ENCODE measurements around the gene PCDHGA1. TPM values are rescaled to one million over a fixed set of nuclear protein-coding genes. Genes with fewer than 3 reads are reported as not detected.
"Not testable (repeated sequence)": the region's sequence is repeated elsewhere in the genome, so short reads cannot be mapped to it uniquely, and the experiment has no call there.

The PCDHGA1 gene
- total RNA-seq, 1 donor from 2014 or later = 0.15 TPM

DNA sequence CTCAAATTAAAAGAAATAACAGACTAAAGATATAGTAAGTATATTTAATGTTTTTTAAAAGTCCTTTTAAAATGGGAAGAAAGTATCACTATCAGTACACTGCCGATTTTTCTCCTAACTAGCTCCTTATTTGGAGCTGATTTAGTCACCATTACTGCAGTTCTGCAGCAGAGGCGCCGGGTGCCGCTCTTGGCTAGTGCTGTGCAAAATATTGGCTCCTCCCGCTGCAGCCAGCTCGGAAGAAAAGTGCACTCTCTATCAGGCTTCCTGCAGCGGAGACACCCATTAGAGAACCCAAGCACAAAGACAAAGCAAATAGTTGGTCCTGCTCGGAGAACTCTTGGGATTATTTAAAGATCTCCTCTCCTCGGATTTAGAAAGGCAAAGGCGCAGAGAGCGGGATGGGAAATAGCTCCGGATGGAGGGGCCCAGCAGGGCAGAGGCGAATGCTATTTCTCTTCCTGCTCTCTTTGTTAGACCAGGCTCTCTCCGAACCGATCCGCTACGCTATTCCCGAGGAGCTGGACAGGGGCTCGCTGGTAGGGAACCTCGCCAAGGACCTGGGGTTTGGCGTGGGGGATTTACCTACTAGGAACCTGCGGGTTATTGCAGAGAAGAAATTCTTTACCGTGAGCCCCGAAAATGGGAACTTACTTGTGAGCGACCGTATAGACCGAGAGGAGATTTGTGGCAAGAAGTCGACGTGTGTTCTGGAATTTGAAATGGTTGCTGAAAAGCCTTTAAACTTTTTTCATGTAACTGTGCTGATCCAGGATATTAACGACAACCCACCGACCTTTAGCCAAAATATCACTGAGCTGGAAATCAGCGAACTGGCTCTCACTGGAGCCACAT, 39.9 kb downstream of the PCDHGA1 start, which contains the start of gene PCDHGB3:
Gene PCDHGB3 (plus strand): TSS at position 249 of the 855 bp plus-strand sequence. CDS start 153 bp downstream, at position 402.
- H3K27ac Mint-ChIP-seq (ENCODE audit: unreplicated experiment) = no peak within 1 kb of the TSS
- no peak within 1 kb of the TSS for H3K4me3 Mint-ChIP-seq (ENCODE audit: unreplicated experiment)

GRCh38 chr5:141371572-141372475, 41.5 kb downstream of the PCDHGA1 start:
- H3K27me3 Mint-ChIP-seq (ENCODE audit: low read depth) = no peaks in the 10 kb centered on the region
- H3K9me3 Mint-ChIP-seq (ENCODE audit: low read depth) = peaks cover 51% of the 10 kb centered on the region
- H3K27ac Mint-ChIP-seq (ENCODE audit: unreplicated experiment) = no peak overlapping the region
- TF ChIP-seq CTCF (IDR thresholded peaks at IDR 0.05) = no peak
- H3K4me1 Mint-ChIP-seq (ENCODE audit: low read depth) = no peaks in the 10 kb centered on the region
- peaks cover 11% of the 10 kb centered on the region for H3K36me3 Mint-ChIP-seq (ENCODE audit: low read depth)
- no peak overlapping the region for H3K4me3 Mint-ChIP-seq (ENCODE audit: unreplicated experiment)
- no peak for DNase-seq (ENCODE audit: low spot score)

More for the DNA sequence above, 39.9 kb downstream of the PCDHGA1 start, which contains the start of gene PCDHGB3:
- H3K9me3 Mint-ChIP-seq (ENCODE audit: low read depth) = peaks cover 53% of the 10 kb centered on the region
- no peak for TF ChIP-seq CTCF (IDR thresholded peaks at IDR 0.05)
- peaks cover 10% of the 10 kb centered on the region for H3K36me3 Mint-ChIP-seq (ENCODE audit: low read depth)
- no peaks in the 10 kb centered on the region for H3K4me1 Mint-ChIP-seq (ENCODE audit: low read depth)
- DNase-seq (ENCODE audit: low spot score) = no peak
- no peaks in the 10 kb centered on the region for H3K27me3 Mint-ChIP-seq (ENCODE audit: low read depth)

DNA sequence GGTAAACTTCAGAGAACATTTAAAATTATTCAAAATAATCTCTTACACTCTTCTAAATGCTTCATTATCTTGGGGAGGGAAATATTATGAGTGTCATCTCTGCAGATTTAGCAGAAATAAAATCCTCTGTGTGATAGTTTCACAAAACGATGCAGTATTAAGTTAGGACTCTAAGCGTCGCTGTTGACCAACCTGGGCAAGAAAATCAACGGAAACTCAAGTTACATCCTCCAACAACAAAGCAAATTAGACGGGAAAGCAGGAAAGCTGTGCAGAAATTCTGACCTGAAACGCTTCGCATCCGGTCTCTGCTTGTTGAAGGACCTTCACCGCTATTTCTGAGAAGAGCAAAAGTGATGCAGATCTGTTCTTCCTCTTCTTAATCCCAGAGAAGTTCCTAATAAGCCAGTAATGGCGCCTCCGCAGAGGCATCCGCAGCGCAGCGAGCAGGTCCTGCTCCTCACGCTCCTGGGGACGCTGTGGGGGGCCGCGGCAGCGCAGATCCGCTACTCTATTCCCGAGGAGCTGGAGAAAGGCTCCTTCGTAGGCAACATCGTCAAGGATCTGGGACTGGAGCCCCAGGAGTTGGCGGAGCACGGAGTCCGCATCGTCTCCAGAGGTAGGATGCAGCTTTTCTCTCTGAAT, 43.5 kb downstream of the PCDHGA1 start, which contains the start of gene PCDHGA6:
Gene PCDHGA6 (plus strand): TSS at position 219 of the 645 bp plus-strand sequence. CDS start 193 bp downstream, at position 412.
- Mint-ChIP-seq H3K9me3 (ENCODE audit: low read depth) (peaks cover 56% of the 10 kb centered on the region), H3K4me3 (ENCODE audit: unreplicated experiment) (no peak within 1 kb of the TSS), H3K27ac (ENCODE audit: unreplicated experiment) (no peak within 1 kb of the TSS), H3K4me1 (ENCODE audit: low read depth) (no peaks in the 10 kb centered on the region), H3K36me3 (ENCODE audit: low read depth) (peaks cover 11% of the 10 kb centered on the region), H3K27me3 (ENCODE audit: low read depth) (no peaks in the 10 kb centered on the region)
- DNase-seq (ENCODE audit: low spot score) = no peak
- no peak for TF ChIP-seq CTCF (IDR thresholded peaks at IDR 0.05)

- TF ChIP-seq CTCF (IDR thresholded peaks at IDR 0.05) = no peak
- Mint-ChIP-seq H3K36me3 (ENCODE audit: low read depth) (peaks cover 11% of the 10 kb centered on the region), H3K9me3 (ENCODE audit: low read depth) (peaks cover 55% of the 10 kb centered on the region), H3K4me1 (ENCODE audit: low read depth) (no peaks in the 10 kb centered on the region), H3K4me3 (ENCODE audit: unreplicated experiment) (no peak overlapping the region), H3K27ac (ENCODE audit: unreplicated experiment) (no peak overlapping the region), H3K27me3 (ENCODE audit: low read depth) (no peaks in the 10 kb centered on the region)
- DNase-seq (ENCODE audit: low spot score) = no peak
Measured at GRCh38 chr5:141374627-141375026, 44.3 kb downstream of the PCDHGA1 start.

GRCh38 chr5:141375444-141376155, 45.3 kb downstream of the PCDHGA1 start:
- H3K36me3 Mint-ChIP-seq (ENCODE audit: low read depth) = peaks cover 11% of the 10 kb centered on the region
- H3K9me3 Mint-ChIP-seq (ENCODE audit: low read depth) = peaks cover 59% of the 10 kb centered on the region
- not testable (repeated sequence) for H3K27ac Mint-ChIP-seq (ENCODE audit: unreplicated experiment); H3K4me1 Mint-ChIP-seq (ENCODE audit: low read depth); H3K4me3 Mint-ChIP-seq (ENCODE audit: unreplicated experiment); DNase-seq (ENCODE audit: low spot score); H3K27me3 Mint-ChIP-seq (ENCODE audit: low read depth)
